Left colon (tissue), 2 donors: ENCODE measurements around the gene NEK5. TPM values are rescaled to one million over a fixed set of nuclear protein-coding genes. Genes with fewer than 3 reads are reported as not detected.
"Not testable (repeated sequence)": the region's sequence is repeated elsewhere in the genome, so short reads cannot be mapped to it uniquely, and the experiment has no call there.

Experiments used
- ATAC-seq: fragments of 200-7000 bp; cut with Tn5 transposase; one replicate; pipeline ENCODE4 v1.9.1; 2020; ENCODE audit warnings: mild to moderate bottlenecking, moderate library complexity
- DNase-seq, 2 donors: peaks; one replicate each; pipeline ENCODE4 v3.0.0-alpha.2; 2020
- intact Hi-C, 2 donors: fragments of 100-400 bp; cut with DNase I in 1 of 2; cut with micrococcal nuclease in 1 of 2; formaldehyde crosslinking; loops; one replicate each; pipeline versions ENCODE4 v1.11.2 to v1.14.0; 2022; cut with DNase I, micrococcal nuclease
- total RNA-seq, 2 donors: library from RNA; stranded (reverse); fragmentation: NEBNext Ultra II Directional; extraction: Animal tissue kit (Norgen Biotek cat#: 25700); gene quantifications; one replicate each; pipeline ENCODE4 v1.2.1, GENCODE V29; 2021
- donor health status: DM: no; HTN: no; CAD: no.
- donor health status: DM: yes; HTN: yes; CAD: no.

Gene NEK5
- total RNA-seq, 2 donors from 2014 or later = 0.20 TPM; not detected in 1

DNA sequence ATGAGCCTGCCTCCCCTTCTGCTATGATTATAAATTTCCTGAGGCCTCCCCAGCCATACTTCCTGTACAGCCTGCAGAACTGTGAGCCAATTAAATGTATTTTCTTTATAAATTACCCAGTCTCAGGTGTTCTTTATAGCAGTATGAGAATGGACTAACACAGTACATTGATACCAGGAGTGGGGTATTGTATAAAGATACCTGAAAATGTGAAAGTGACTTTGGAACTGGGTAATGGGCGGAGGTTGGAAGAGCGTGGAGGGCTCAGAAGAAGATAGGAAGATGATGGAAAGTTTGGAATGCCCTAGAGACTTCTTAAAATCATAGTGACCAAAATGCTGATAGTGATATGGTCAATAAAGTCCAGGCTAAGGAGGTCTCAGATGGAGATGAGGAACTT, 32.8 kb downstream of the NEK5 start:
- no peak for ATAC-seq
- intact Hi-C loops = no loop called here
- DNase-seq = no peak

DNA sequence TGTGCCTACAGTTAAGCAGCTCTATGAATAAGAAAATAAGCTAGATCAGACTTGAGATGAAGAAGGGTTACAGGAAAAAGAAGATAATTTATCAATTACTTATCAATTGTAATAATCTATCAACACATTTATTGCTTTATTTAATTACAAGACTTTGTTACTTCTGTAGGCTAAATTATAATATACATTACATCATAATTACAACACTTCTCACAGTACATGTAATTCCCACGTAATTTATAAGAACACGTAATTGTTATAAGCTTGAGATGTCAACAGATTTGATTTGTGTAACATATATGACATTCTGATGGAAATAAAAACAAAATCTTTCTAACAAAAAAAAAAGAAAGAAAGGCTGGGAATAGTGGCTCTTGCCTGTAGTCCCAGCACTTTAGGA, 36.8 kb downstream of the NEK5 start:
- ATAC-seq (no peak), DNase-seq (no peak)
- intact Hi-C loops = no loop called here

DNA sequence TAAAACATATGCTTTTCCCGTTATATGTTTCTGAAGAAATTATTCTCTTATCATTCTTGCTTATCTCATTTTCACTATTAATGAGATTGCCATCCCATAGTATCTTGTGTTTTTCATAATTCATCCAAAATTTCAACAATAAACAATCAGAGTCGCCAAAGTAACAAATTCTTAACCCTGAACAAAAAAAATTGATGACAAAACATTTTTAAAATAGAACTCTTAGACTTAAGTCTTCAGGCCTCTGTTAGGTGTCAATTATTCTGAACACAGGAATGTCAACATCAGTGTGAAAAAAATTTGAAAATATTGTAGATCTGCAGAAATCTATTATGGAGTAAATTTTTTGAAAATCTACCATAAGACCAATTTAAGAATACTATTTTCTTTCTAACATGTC, 37.4 kb downstream of the NEK5 start:
- intact Hi-C loops = no loop called here
- DNase-seq (no peak), ATAC-seq (no peak)

DNA sequence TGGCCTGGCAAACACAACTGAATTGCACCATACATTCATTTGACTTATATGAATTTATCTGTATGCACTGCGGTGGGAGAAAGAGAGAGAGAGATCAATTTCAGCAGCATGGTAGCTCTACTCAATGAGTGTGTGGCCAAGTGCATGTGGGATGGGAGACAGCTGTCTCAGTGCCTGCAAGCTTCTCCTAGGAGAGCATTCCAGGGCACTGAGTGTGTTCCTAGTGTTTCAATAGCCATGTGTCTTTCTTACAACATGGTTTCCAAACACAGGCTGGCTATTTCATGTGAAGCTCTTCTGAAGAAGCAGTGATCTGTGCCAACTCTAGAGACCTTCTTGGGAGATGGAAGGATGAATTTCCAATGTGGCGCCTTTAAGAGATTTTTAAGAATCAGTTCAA, 43.5 kb downstream of the NEK5 start:
- no peak for ATAC-seq
- no peak for DNase-seq
- intact Hi-C loops = no loop called here

DNA sequence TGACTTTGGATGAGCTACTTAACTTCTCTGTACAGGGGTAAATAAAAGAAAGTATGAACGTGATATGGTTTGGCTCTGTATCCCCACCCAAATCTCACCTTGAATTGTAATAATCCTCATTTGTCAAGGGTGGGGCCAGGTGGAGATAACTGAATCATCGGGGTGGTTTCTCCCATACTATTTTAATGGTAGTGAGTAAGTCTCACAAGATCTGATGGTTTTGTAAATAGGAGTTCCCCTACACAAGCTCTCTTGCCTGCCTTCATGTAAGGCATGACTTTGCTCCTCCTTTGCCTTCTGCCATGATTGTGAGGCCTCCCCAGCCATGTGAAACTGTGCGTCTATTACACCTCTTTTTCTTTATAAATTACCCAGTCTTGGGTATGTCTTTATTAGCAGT, 43.9 kb downstream of the NEK5 start:
- intact Hi-C loops, DNase-seq, ATAC-seq: not testable (repeated sequence)

DNA sequence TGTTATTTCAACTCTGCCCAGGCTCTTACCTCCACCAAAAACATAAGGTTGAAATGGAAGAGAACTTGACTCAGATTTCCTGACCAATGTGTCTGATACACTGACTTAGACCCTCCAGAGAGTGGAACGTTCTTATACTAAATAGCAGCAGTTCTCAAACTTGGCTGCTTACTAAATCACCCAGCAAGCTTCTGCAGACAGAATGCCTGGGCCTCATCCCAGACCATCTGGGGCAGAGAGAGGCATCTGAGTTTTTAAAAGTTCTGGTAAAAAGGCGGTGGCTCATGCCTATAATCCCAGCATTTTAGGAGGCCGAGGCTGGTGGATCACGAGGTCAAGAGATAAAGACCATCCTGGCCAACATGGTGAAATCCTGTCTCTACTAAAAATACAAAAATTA, 46.3 kb downstream of the NEK5 start:
- intact Hi-C loops = no loop called here
- DNase-seq = no peak
- ATAC-seq = no peak

DNA sequence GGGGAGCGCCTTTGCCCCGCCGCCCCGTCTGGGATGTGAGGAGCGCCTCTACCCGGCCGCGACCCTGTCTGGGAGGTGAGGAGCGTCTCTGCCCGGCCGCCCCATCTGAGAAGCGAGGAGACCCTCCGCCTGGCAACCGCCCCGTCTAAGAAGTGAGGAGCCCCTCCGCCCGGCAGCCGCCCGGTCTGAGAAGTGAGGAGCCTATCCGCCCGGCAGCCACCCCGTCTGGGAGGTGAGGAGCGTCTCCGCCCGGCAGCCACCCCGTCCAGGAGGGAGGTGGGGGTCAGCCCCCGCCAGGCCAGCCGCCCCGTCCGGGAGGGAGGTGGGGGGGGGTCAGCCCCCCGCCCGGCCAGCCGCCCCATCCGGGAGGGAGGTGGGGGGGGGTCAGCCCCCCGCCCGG, 49.0 kb downstream of the NEK5 start:
- intact Hi-C loops, ATAC-seq, DNase-seq: not testable (repeated sequence)

DNA sequence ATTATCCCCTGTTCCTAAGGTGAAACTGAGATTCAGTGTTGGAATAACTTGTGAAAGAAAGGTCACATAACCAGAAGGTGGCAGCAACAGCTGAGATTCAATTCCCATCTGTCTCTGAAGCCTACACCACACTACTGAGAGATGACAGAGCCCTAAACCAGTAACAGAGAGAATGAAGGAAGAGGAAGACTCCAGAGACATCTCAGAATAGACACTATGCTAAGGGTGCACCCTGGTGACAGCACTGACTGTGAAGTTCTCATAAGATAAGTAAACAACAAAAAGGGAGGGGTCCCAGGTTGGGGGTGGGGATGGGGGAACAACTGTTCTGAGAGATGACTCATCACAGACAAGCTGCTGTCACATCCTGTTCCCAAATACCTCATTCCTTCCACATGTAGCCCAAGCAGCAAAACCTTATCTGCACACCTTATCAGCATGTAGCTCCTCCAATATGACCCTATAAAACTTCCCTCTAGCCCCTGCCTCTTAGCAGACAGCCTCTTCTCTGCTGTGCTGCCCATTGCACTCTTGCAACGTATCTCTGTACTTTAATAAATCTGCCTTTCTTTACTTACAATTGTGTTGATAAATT, 57.8 kb downstream of the NEK5 start:
- ATAC-seq = peak; percentile 44
- intact Hi-C loops = no loop called here
- DNase-seq = no peak

DNA sequence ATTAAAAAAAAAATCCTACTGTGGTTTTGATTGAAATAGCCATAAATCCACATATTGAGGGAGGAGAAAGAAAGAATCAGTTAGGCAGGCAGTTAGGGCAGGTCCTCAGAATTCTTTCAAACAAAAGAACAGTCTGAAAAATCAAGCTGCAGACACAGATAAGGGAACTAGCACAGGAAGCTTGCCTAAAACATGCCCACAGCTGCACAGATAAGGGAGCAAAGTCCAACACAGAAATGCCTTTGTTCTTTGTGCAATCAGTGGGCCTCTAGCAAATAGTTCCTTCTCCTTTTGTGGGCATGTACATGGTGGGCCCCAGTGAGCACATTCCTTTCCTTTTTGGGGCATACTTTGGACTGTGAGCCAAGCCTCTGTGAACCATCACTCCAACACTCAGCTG, 61.6 kb downstream of the NEK5 start:
- intact Hi-C loops = no loop called here
- ATAC-seq (no peak), DNase-seq (no peak)

DNA sequence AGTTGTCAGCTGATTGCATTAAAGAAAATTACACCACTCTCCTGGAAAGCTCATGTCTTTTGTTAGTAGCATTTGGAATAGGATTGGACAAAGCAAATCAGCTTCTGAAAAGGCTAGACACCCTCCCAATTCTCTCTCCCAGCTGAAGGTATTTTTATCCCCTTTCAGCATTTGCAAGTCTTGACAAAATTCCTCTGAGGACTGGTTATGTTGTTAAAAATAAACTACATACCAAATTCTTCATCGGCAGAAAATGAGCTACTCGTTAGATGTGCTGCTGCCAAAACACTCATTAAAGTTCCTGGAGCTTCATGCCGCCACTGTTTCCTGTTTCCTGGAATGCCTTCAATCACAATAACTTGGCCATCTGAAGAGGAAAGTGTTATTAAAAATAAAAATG, 67.3 kb downstream of the NEK5 start:
- intact Hi-C loops = no loop called here
- DNase-seq (no peak), ATAC-seq (no peak)

DNA sequence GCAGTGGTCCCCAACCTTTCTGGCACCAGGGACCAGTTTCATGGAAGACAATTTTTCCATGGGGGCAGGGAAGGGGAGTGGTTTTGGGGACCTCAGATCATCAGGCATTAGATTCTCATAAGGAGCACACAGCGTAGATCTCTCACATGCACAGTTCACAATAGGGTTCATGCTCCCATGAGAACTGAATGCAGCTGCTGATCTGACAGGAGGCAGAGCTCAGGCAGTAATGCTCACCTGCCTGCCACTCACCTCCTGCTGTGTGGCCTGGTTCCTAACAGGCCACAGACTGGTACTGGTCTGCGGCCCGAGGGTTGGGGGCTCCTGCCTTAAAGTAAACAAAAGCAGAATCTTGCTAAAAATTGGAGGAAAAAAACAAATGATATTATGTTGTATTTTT, 67.8 kb downstream of the NEK5 start:
- intact Hi-C loops, ATAC-seq, DNase-seq: not testable (repeated sequence)

DNA sequence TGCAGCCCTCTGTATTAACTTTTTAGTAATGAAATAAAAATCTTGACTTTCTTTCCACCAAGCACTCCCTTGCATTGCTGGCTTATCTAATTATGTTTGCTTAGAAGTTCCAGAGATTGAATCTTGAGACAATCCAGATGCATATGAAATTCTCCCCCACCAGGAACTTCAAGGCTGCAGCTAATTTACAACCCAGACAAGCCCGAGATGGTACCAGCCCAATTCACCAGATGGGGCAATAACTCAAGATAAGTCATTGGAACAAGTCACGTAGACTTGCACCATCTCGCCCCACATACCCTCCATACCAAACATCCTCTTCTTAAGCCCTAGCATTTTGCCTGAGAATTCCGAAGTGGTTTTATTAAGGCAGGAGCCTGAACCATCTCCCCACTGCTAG, 75.4 kb downstream of the NEK5 start:
- ATAC-seq (no peak), DNase-seq (no peak)
- intact Hi-C loops = no loop called here

DNA sequence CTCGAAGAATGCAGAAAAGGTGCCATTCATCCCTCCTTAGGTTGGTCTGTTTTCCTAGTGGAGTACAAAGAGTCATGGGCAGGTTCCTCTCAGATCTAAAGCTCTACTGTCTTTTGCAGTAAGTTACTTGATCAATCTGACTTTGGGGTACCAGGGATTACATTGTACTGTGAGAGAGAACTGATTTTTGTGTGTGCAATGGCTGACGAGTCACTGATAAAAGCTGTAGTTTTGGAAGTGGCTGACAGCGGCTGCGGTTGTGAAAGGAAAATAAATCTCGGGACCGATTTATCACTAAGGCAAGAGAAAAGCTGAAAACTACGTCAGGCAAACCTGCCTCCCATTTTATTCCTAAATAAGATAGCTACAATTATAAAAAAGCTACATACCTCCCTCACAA, 77.5 kb downstream of the NEK5 start:
- DNase-seq = no peak
- no peak for ATAC-seq
- intact Hi-C loops = no loop called here

DNA sequence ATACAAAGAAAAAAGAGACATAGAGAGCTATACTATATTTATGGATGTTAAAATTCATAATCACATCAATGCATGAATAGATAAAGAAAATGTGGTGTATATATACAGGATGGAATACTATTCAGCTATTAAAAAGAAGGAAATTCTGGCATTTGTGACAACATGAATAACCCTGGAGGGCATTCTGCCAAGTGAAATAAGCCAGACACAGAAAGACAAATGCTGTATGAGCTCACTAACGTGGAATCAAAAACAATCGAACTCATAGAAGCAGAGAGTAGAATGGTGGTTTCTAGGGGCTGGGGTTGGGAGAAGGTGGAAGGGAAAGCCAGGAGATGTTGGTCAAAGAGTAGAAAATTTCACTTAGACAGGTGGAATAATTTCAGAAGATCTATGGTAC, 80.4 kb downstream of the NEK5 start:
- intact Hi-C loops = no loop called here

DNA sequence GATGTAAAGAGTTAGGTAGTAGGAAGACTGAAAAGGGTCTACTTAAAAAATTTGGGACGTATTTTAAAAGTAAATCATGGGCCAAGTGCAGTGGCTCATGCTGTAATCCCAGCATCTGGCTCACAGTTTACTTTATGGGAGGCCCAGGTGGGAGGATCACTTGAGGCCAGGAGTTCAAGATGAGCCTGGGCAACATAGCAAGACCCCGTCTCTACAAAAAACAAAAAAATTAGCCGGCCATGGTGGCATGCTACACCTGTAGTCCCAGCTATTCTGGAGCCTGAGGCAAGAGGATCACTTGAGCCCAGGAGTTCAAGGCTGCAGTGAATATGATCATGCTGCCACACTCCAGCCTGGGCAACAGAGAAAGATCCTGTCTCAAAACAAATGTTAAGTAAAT, 81.4 kb downstream of the NEK5 start:
- no peak for ATAC-seq
- no peak for DNase-seq
- intact Hi-C loops = no loop called here

More for the DNA sequence above, 80.4 kb downstream of the NEK5 start:
- DNase-seq (no peak), ATAC-seq (no peak)

DNA sequence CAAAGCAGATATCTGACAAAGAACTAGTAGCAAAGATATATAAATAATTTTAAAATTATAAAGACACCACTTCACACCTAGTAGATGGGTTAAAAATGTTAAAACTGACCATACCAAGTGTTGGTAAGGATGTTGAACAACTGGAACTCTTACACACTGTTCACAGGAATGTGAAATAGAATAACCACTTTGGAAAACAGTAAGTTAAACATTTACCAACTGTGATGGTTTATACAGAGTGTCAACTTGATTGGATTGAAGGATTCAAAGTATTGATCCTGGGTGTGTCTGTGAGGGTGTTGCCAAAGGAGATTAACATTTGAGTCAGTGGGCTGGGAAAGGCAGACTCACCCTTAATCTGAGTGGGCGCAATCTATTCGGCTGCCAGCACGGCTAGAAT, 85.2 kb downstream of the NEK5 start:
- no peak for ATAC-seq
- no peak for DNase-seq
- intact Hi-C loops = no loop called here

DNA sequence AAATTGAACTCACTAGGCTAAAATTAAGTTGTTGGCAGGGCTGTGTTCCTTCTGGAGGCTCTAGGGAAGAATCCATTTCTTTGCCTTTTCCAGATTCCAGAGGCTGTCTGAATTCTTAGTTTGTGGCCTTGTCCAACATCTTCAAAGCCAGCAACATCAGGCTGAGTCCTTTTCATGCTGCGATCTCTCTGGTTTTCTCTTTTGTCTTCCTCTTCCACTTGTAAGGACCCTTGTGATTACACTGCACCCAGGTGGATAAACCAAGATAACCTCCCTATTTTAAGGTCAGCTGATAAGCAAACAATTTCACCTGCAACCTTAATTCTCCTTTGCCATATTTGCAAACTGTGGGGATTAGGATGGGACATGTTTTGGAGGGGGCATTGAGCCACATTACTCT, 92.8 kb downstream of the NEK5 start:
- intact Hi-C loops = no loop called here
- ATAC-seq (no peak), DNase-seq (no peak)

DNA sequence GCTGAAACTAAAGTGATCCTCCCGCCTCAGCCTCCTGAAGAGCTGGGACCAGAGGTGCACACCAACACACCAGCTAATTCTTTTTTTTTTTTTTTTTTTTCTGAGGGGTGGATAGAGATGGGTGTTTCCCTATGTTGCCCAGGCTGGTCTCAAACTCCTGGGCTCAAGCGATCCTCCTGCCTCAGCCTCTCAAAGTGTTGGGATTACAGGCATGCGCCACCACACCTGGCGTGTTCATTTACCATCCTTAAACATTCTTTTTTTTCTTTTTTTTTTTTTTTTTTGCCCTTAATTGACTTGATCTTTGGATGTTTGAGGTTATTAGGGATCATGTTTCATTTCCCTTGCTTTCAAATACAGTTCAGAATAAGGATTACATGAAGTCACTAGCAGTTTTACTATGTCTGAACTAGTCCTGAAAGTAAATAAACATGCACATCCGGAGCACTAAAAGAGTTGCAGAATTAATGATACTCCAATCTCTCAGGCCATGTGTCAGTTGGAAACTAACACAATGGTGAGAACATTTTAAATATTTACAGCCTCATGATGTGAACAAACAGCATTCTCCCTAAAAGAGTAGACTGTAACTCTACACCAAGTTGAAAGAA, 94.2 kb downstream of the NEK5 start:
- DNase-seq (no peak), ATAC-seq (no peak)
- intact Hi-C loops = no loop called here

DNA sequence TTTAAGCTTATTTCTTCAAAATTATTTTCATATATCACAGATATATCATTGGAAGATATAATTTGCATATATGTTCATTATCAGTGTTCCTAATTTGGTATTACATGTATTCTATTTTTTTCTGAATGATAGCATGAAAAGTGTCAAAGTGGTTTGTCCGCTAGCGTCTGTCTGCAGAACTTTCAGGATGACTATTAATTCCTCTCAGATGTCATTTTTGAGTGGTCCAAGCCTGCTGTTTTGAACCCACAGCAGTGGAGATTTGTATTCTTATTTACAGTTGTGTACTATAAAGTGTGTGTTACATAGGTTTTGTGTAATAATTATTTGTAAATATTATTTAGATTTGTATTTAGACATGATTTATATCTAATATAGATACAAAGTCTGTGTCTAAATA, 95.8 kb downstream of the NEK5 start:
- intact Hi-C loops = no loop called here
- DNase-seq = no peak
- no peak for ATAC-seq

DNA sequence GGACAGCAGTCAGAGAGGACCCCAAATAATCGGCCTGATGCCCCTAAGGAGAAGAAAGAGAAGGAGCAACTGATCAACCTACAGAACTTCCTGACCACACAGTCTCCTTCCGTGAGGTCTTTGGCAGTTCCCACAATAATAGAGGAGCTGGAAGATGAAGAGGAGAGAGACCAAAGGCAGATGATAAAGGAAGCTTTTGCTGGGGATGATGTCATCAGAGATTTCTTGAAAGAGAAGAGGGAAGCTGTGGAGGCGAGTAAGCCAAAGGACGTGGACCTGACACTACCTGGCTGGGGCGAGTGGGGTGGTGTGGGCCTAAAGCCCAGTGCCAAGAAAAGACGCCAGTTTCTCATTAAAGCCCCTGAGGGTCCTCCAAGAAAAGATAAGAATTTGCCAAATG, 98.5 kb downstream of the NEK5 start:
- intact Hi-C loops, DNase-seq, ATAC-seq: not testable (repeated sequence)

DNA sequence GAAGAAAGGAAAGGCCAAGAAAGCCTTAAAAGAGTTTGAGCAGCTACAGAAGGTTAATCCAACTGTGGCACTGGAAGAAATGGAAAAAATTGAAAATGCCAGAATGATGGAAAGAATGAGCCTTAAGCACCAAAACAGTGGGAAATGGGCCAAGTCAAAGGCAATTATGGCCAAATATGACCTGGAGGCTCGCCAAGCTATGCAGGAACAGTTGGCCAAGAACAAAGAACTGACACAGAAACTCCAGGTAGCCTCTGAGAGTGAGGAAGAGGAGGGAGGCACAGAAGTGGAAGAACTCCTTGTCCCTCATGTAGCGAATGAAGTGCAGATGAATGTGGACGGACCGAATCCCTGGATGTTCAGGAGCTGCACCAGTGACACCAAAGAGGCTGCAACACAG, 99.3 kb downstream of the NEK5 start:
- intact Hi-C loops = no loop called here
- DNase-seq = peak in 1 of 2 donors; percentile 23

More for the DNA sequence above, 99.3 kb downstream of the NEK5 start:
- ATAC-seq = peak; percentile 46
